H54 (cell line): ENCODE data around the gene RASA3.
A peak's percentile ranks its signal among the peaks of the same experiment; 100 is the strongest.

Source experiments
- DNase-seq: peaks from one replicate; pipeline ENCODE4 v3.0.0; 2011; ENCODE audit warnings: low spot score, mixed read lengths; ENCODE audit not compliant: insufficient read length
- FAIRE-seq: peaks from 3 replicates; lab custom pipeline; 2011; peaks lifted over from hg19 to GRCh38; lab: Jason Lieb, UNC
- POLR2A ChIP-seq: IDR thresholded peaks from 2 replicates; pipeline ENCODE4 v1.6.1; 2011; ENCODE audit warnings: low read depth, mild to moderate bottlenecking, low read length

RASA3 gene

GRCh38 chr13:113981611-113982295, 150.7 kb downstream of the RASA3 start:
- no peak for FAIRE-seq
- TF ChIP-seq POLR2A: no peak
- DNase-seq: no peak

- DNase-seq: peak; percentile 84
- peak; percentile 62 for FAIRE-seq
- TF ChIP-seq POLR2A: no peak
Measured at GRCh38 chr13:113981194-113981605, 151.2 kb downstream of the RASA3 start.

GRCh38 chr13:113980489-113981064, 151.8 kb downstream of the RASA3 start:
- FAIRE-seq: no peak
- no peak for TF ChIP-seq POLR2A
- no peak for DNase-seq

GRCh38 chr13:113979791-113980471, 152.5 kb downstream of the RASA3 start:
- DNase-seq: no peak
- no peak for TF ChIP-seq POLR2A
- FAIRE-seq: no peak

GRCh38 chr13:113978741-113979481, 153.5 kb downstream of the RASA3 start:
- no peak for DNase-seq
- FAIRE-seq: no peak
- TF ChIP-seq POLR2A: no peak

- FAIRE-seq (no peak), DNase-seq (no peak)
- no peak for TF ChIP-seq POLR2A
Measured at GRCh38 chr13:113977976-113978375, 154.4 kb downstream of the RASA3 start.

GRCh38 chr13:113976711-113977684, 155.4 kb downstream of the RASA3 start:
- no peak for TF ChIP-seq POLR2A
- FAIRE-seq: peak; percentile 89
- DNase-seq: peak; percentile 99

GRCh38 chr13:113975416-113975815, 157.0 kb downstream of the RASA3 start:
- no peak for DNase-seq
- no peak for FAIRE-seq
- TF ChIP-seq POLR2A: no peak

GRCh38 chr13:113974304-113975281, 157.8 kb downstream of the RASA3 start:
- no peak for TF ChIP-seq POLR2A
- DNase-seq (no peak), FAIRE-seq (no peak)

GRCh38 chr13:113973218-113974164, 158.9 kb downstream of the RASA3 start, which contains the start of gene C13orf46:
C13orf46 (minus strand) TSS chr13:113974076; CDS start chr13:113973997, 79 bp downstream.
- no peak for DNase-seq
- TF ChIP-seq POLR2A: no peak
- no peak for FAIRE-seq
